Keratinocyte (primary cell): ENCODE data around the gene UQCC2. TPM values are rescaled to one million over a fixed set of nuclear protein-coding genes. Genes with fewer than 3 reads are reported as not detected.

ENCODE experiments used
- DNase-seq: peaks from one replicate; pipeline ENCODE4 v3.0.0-alpha.2; 2011; ENCODE audit warnings: low read depth, missing footprints, low spot score
- FAIRE-seq: peaks from 2 replicates; lab custom pipeline; 2011; peaks lifted over from hg19 to GRCh38; lab: Jason Lieb, UNC
- H2AFZ ChIP-seq: 2 replicates; pipeline ENCODE4 v1.6.0; 2012; ENCODE audit warnings: low read length, control low read depth, inconsistent platforms; ENCODE audit not compliant: control insufficient read depth
- H3K27ac ChIP-seq: 2 replicates; pipeline ENCODE4 v1.5.1; 2011; ENCODE audit warnings: low read length; ENCODE audit not compliant: control insufficient read depth, insufficient read depth
- H3K27me3 ChIP-seq: 3 replicates; pipeline ENCODE4 v1.6.0; 2011; ENCODE audit warnings: low read length; ENCODE audit not compliant: control insufficient read depth, insufficient read depth; ENCODE audit errors: extremely low read depth
- H3K36me3 ChIP-seq, 2 experiments: 2 replicates in 1 of 2; 3 replicates in 1 of 2; pipeline ENCODE4 v1.5.1; 2011; ENCODE audit warnings: low read length in 2 of 2, mild to moderate bottlenecking in 1 of 2; ENCODE audit not compliant: control insufficient read depth in 2 of 2, insufficient read depth in 2 of 2; ENCODE audit errors: extremely low read depth in 1 of 2
- H3K4me1 ChIP-seq: 3 replicates; pipeline ENCODE4 v1.5.1; 2011; ENCODE audit warnings: low read length; ENCODE audit not compliant: control insufficient read depth, insufficient read depth; ENCODE audit errors: extremely low read depth
- H3K4me2 ChIP-seq: 3 replicates; pipeline ENCODE4 v1.6.0; 2011; ENCODE audit warnings: low read depth, low read length; ENCODE audit not compliant: control insufficient read depth, insufficient read depth; ENCODE audit errors: extremely low read depth
- H3K4me3 ChIP-seq, 3 experiments: fragments of 200-600 bp in 1 of 3; sonication (generic) in 1 of 3; 2 replicates in 2 of 3; 3 replicates in 1 of 3; pipeline ENCODE4 v1.5.1; 2011 to 2016; ENCODE audit warnings: low read length in 3 of 3, mild to moderate bottlenecking in 3 of 3, control low read depth in 2 of 3, inconsistent platforms in 1 of 3, low read depth in 1 of 3, mixed read lengths in 1 of 3, mixed run types in 1 of 3, moderate library complexity in 1 of 3; ENCODE audit not compliant: control insufficient read depth in 2 of 3, insufficient read depth in 2 of 3; ENCODE audit errors: extremely low read depth in 1 of 3
- H3K79me2 ChIP-seq: 2 replicates; pipeline ENCODE4 v1.6.0; 2012; ENCODE audit warnings: low read length; ENCODE audit not compliant: control insufficient read depth, insufficient read depth
- H3K9ac ChIP-seq: 3 replicates; pipeline ENCODE4 v1.6.0; 2011; ENCODE audit warnings: low read length; ENCODE audit not compliant: control insufficient read depth, insufficient read depth; ENCODE audit errors: extremely low read depth
- H3K9me1 ChIP-seq: 3 replicates; pipeline ENCODE4 v1.6.0; 2011; ENCODE audit warnings: low read length; ENCODE audit not compliant: control insufficient read depth, insufficient read depth; ENCODE audit errors: extremely low read depth
- H3K9me3 ChIP-seq: 2 replicates; pipeline ENCODE4 v1.5.1; 2012; ENCODE audit warnings: low read depth, low read length; ENCODE audit not compliant: control insufficient read depth
- H4K20me1 ChIP-seq: 3 replicates; pipeline ENCODE4 v1.6.0; 2011; ENCODE audit warnings: low read length; ENCODE audit not compliant: control insufficient read depth, insufficient read depth; ENCODE audit errors: extremely low read depth
- EZH2 ChIP-seq: IDR thresholded peaks from one replicate; pipeline ENCODE4 v1.6.1; 2012; ENCODE audit warnings: inconsistent platforms, mild to moderate bottlenecking, low read length, moderate library complexity
- dilution Hi-C: fragments of 300-500 bp; cut with MboI; formaldehyde crosslinking; loops from one replicate; pipeline ENCODE4 v1.7.0; 2020; ENCODE audit warnings: low sequenced_read_pairs; ENCODE audit not compliant: extremely low pct_ligation_motif_present
- polyA plus RNA-seq, 5 experiments: library from polyadenylated mRNA; depleted of rRNA in 3 of 5; stranded (reverse) in 3 of 5; stranded (forward) in 1 of 5; unstranded in 1 of 5; fragments of >200 nt; gene quantifications; 1 replicate in 1 of 5; 2 replicates in 3 of 5; 3 replicates in 1 of 5; pipeline versions ENCODE4 v1.2.1 to v1.2.3, GENCODE V29; 2011 to 2012; ENCODE audit warnings: missing spikeins in 2 of 5, low read depth in 1 of 5, low replicate concordance in 1 of 5
- TF ChIP-seq, protein P1 (sequence below), 3 experiments: IDR thresholded peaks in 1 of 3; conservative IDR thresholded peaks in 1 of 3; optimal IDR thresholded peaks in 1 of 3; 2 replicates in 2 of 3; 3 replicates in 1 of 3; pipeline versions ENCODE3 to v1.5.1; 2011; ENCODE audit warnings: low read length in 3 of 3, mild to moderate bottlenecking in 3 of 3, moderate library complexity in 2 of 3, control low read depth in 1 of 3, inconsistent platforms in 1 of 3; ENCODE audit not compliant: insufficient read depth in 2 of 3; ENCODE audit errors: extremely low read depth in 1 of 3

The UQCC2 gene
- polyA plus RNA-seq, 1 donor (not counting 4 experiments of a cell fraction or from before 2014, with no cell fraction given): 76.7 TPM

GRCh38 chr6:33688006-33688405 lies 23.5 kb downstream of the UQCC2 start:
- peaks cover 58 to 62% of the 10 kb centered on the region in 2 experiments for H3K36me3 ChIP-seq
- no peak for DNase-seq
- H3K79me2 ChIP-seq: no peaks in the 10 kb centered on the region
- H3K9me1 ChIP-seq: no peaks in the 10 kb centered on the region
- no peak overlapping the region for H3K4me3 ChIP-seq
- TF ChIP-seq, protein P1, sequence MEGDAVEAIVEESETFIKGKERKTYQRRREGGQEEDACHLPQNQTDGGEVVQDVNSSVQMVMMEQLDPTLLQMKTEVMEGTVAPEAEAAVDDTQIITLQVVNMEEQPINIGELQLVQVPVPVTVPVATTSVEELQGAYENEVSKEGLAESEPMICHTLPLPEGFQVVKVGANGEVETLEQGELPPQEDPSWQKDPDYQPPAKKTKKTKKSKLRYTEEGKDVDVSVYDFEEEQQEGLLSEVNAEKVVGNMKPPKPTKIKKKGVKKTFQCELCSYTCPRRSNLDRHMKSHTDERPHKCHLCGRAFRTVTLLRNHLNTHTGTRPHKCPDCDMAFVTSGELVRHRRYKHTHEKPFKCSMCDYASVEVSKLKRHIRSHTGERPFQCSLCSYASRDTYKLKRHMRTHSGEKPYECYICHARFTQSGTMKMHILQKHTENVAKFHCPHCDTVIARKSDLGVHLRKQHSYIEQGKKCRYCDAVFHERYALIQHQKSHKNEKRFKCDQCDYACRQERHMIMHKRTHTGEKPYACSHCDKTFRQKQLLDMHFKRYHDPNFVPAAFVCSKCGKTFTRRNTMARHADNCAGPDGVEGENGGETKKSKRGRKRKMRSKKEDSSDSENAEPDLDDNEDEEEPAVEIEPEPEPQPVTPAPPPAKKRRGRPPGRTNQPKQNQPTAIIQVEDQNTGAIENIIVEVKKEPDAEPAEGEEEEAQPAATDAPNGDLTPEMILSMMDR (optimal IDR thresholded peaks at IDR 0.05 in 1 of 3, IDR thresholded peaks at IDR 0.05 in 1 of 3, conservative IDR thresholded peaks at IDR 0.05 in 1 of 3; ENCODE audit: extremely low read depth in 1 of 3, insufficient read depth in 2 of 3, low read length in 3 of 3): no peak
- no peak for TF ChIP-seq EZH2
- H3K9ac ChIP-seq: no peak overlapping the region
- no peak overlapping the region for H3K4me2 ChIP-seq
- H4K20me1 ChIP-seq: no peaks in the 10 kb centered on the region
- no peak overlapping the region for H3K27ac ChIP-seq
- H2AFZ ChIP-seq: no peak overlapping the region
- no peaks in the 10 kb centered on the region for H3K27me3 ChIP-seq
- H3K9me3 ChIP-seq: no peaks in the 10 kb centered on the region
- dilution Hi-C loops: no loop called here
- no peaks in the 10 kb centered on the region for H3K4me1 ChIP-seq
- FAIRE-seq: no peak

GRCh38 chr6:33686981-33687975 lies 24.2 kb downstream of the UQCC2 start:
- Histone ChIP-seq H3K4me1 (no peaks in the 10 kb centered on the region), H3K79me2 (no peaks in the 10 kb centered on the region), H3K9me1 (no peaks in the 10 kb centered on the region), H2AFZ (no peak overlapping the region), H3K9me3 (no peaks in the 10 kb centered on the region), H3K9ac (no peak overlapping the region), H3K4me3 (no peak overlapping the region), H3K36me3 (peaks cover 60 to 61% of the 10 kb centered on the region in 2 experiments), H3K27ac (no peak overlapping the region), H3K27me3 (no peaks in the 10 kb centered on the region), H4K20me1 (no peaks in the 10 kb centered on the region), H3K4me2 (no peak overlapping the region)
- FAIRE-seq (no peak), DNase-seq (no peak)
- dilution Hi-C loops: no loop called here
- TF ChIP-seq, protein P1 (optimal IDR thresholded peaks at IDR 0.05 in 1 of 3, IDR thresholded peaks at IDR 0.05 in 1 of 3, conservative IDR thresholded peaks at IDR 0.05 in 1 of 3; ENCODE audit: extremely low read depth in 1 of 3, insufficient read depth in 2 of 3, low read length in 3 of 3): no peak
- no peak for TF ChIP-seq EZH2
